ENCODE measurements around the gene CORO7.
"Not testable (repeated sequence)": the region's sequence is repeated elsewhere in the genome, so short reads cannot be mapped to it uniquely, and the experiment has no call there.

The CORO7 gene

DNA sequence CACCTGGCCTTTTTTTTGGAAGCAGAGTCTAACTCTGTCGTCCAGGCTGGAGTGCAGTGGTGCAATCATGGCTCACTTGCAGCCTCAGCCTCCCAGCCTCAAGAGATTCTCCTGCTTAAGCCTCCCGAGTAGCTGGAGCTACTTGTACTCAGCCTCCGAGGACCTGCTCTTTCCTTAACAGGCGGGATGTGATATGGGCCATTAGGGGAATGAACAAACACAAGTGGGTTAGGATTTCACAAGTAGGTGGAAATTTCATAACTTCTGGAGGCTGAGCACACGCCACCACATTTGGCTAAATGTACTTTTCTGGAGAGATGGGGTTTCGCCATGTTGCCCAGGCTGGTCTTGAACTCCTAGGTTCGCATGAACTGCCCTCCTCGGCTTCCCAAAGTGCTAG, 69.4 kb downstream of the CORO7 start:
- in situ Hi-C loops (cut with MboI; ENCODE audit: low sequenced_read_pairs, unreplicated experiment), result no loop called here
- TF ChIP-seq, protein P1, sequence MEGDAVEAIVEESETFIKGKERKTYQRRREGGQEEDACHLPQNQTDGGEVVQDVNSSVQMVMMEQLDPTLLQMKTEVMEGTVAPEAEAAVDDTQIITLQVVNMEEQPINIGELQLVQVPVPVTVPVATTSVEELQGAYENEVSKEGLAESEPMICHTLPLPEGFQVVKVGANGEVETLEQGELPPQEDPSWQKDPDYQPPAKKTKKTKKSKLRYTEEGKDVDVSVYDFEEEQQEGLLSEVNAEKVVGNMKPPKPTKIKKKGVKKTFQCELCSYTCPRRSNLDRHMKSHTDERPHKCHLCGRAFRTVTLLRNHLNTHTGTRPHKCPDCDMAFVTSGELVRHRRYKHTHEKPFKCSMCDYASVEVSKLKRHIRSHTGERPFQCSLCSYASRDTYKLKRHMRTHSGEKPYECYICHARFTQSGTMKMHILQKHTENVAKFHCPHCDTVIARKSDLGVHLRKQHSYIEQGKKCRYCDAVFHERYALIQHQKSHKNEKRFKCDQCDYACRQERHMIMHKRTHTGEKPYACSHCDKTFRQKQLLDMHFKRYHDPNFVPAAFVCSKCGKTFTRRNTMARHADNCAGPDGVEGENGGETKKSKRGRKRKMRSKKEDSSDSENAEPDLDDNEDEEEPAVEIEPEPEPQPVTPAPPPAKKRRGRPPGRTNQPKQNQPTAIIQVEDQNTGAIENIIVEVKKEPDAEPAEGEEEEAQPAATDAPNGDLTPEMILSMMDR (IDR thresholded peaks at IDR 0.05; ENCODE audit: borderline replicate concordance, control extremely low read depth, extremely low read depth, insufficient read depth, missing control alignments), result no peak
- no peak for DNase-seq (ENCODE audit: low spot score)

- in situ Hi-C loops (cut with MboI; ENCODE audit: low sequenced_read_pairs, unreplicated experiment), result no loop called here
- no peak for DNase-seq (ENCODE audit: low spot score)
- TF ChIP-seq, protein P1 (IDR thresholded peaks at IDR 0.05; ENCODE audit: borderline replicate concordance, control extremely low read depth, extremely low read depth, insufficient read depth, missing control alignments), result no peak
These were observed 70.3 kb downstream of the CORO7 start for GRCh38 chr16:4345836-4346781.

- TF ChIP-seq, protein P1 (IDR thresholded peaks at IDR 0.05; ENCODE audit: borderline replicate concordance, control extremely low read depth, extremely low read depth, insufficient read depth, missing control alignments), result no peak
- DNase-seq (ENCODE audit: low spot score), result no peak
- in situ Hi-C loops (cut with MboI; ENCODE audit: low sequenced_read_pairs, unreplicated experiment), result no loop called here
These were observed 71.2 kb downstream of the CORO7 start for GRCh38 chr16:4344983-4345835.

DNA sequence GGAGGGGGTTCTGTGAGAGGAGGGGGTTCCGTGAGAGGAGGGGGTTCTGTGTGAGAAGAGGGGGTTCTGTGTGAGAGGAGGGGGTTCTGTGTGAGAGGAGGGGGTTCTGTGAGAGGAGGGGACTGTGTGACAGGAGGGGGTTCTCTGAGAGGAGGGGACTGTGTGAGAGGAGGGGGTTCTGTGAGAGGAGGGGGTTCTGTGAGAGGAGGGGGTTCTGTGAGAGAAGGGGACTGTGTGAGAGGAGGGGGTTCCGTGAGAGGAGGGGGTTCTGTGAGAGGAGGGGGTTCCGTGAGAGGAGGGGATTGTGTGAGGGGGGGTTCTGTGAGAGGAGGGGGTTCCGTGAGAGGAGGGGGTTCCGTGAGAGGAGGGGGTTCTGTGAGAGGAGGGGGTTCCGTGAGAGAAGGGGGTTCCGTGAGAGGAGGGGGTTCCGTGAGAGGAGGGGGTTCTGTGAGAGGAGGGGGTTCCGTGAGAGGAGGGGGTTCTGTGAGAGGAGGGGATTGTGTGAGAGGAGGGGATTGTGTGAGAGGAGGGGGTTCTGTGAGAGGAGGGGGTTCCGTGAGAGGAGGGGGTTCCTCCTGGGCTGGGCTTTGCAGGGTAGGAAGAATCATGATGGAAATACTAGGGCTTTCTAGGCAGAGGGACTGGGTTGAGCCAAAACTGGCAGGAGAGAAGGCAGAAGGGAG, 72.0 kb downstream of the CORO7 start:
- in situ Hi-C loops (cut with MboI; ENCODE audit: low sequenced_read_pairs, unreplicated experiment); DNase-seq (ENCODE audit: low spot score): not testable (repeated sequence)

- DNase-seq (ENCODE audit: low spot score), result no peak
- TF ChIP-seq, protein P1 (IDR thresholded peaks at IDR 0.05; ENCODE audit: borderline replicate concordance, control extremely low read depth, extremely low read depth, insufficient read depth, missing control alignments), result no peak
- in situ Hi-C loops (cut with MboI; ENCODE audit: low sequenced_read_pairs, unreplicated experiment), result no loop called here
These were observed 73.3 kb downstream of the CORO7 start for GRCh38 chr16:4342866-4343744.

DNA sequence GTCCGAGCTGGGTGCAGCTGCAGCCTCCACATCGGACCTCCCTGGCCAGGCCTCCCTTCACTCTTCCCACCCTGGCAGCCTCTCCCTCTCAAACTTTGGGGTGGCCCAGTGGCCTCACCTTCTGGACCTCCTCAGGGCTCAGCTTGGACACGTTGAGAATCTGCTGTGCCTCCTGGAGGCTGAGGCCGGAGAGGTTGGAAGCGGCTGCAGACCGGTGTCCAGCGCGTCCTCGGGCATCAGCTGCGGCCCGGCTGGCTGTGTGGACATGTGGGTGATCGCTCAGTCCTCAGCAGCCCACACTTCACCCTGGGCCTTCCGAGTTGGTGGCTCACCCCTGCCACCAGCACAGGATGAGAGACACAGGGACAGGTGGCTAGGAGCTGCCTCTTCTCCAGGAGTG, 75.1 kb downstream of the CORO7 start:
- in situ Hi-C loops (cut with MboI; ENCODE audit: low sequenced_read_pairs, unreplicated experiment), result no loop called here
- TF ChIP-seq, protein P1 (IDR thresholded peaks at IDR 0.05; ENCODE audit: borderline replicate concordance, control extremely low read depth, extremely low read depth, insufficient read depth, missing control alignments), result no peak
- no peak for DNase-seq (ENCODE audit: low spot score)

Measured in GM13976 (cell line).